CD4-positive, alpha-beta memory T cell (primary cell): ENCODE results near the gene INTS13. TPM values are rescaled to one million over a fixed set of nuclear protein-coding genes. Genes with fewer than 3 reads are reported as not detected.

Experiments
- polyA plus RNA-seq, 2 donors: library from polyadenylated mRNA; unstranded; fragments of 300-500 nt; fragmentation: Illumina TruSeq; gene quantifications; one replicate each; pipeline ENCODE4 v1.2.3, GENCODE V29; 2021
- total RNA-seq, 2 experiments: library from RNA; stranded (reverse); gene quantifications; one replicate each; pipeline ENCODE4 v1.2.3, GENCODE V29; 2021

INTS13 gene
- total and polyA plus RNA-seq, 4 experiments from 2014 or later, result 20.6 to 28.7 (median 24.6) TPM

Other genes starting within 250 kb of the INTS13 start
- 10 to 100 TPM; 54.7 to 55.6 TPM for gene ITPR2, start 104.8 kb downstream of the INTS13 start, total RNA-seq
- 10 to 100 TPM in 1 of 2 donors, 1 to 10 TPM in 1; 4.7 to 13.4 TPM for gene ITPR2, start 104.8 kb downstream of the INTS13 start, polyA plus RNA-seq
- 10 to 100 TPM; 92.2 to 94.2 TPM for gene FGFR1OP2, start 489 bp upstream of the INTS13 start, total RNA-seq
- 100 to 1,000 TPM; 106 to 111 TPM for gene FGFR1OP2, start 489 bp upstream of the INTS13 start, polyA plus RNA-seq
- 10 to 100 TPM; 27.7 to 29.2 TPM for gene TM7SF3, start 76.4 kb upstream of the INTS13 start, total RNA-seq
- gene TM7SF3, start 76.4 kb upstream of the INTS13 start, polyA plus RNA-seq, result 10 to 100 TPM; 46.5 to 61.6 TPM
- 10 to 100 TPM; 65.3 to 68.3 TPM for gene MED21, start 84.6 kb upstream of the INTS13 start, total RNA-seq
- 10 to 100 TPM; 20.0 to 23.3 TPM for gene MED21, start 84.6 kb upstream of the INTS13 start, polyA plus RNA-seq
- not detected for gene C12orf71, start 144.6 kb upstream of the INTS13 start, total RNA-seq
- gene C12orf71, start 144.6 kb upstream of the INTS13 start, polyA plus RNA-seq, result not detected